Ramos (cell line): ENCODE measurements around the gene C22orf23.
"Not testable (repeated sequence)": the region's sequence is repeated elsewhere in the genome, so short reads cannot be mapped to it uniquely, and the experiment has no call there.

Experiments
- in situ Hi-C: fragments of 300-500 bp; cut with MboI; formaldehyde crosslinking; loops from one replicate; pipeline ENCODE4 v1.14.3; 2022; ENCODE audit warnings: low sequenced_read_pairs; ENCODE audit not compliant: unreplicated experiment

Gene C22orf23

DNA sequence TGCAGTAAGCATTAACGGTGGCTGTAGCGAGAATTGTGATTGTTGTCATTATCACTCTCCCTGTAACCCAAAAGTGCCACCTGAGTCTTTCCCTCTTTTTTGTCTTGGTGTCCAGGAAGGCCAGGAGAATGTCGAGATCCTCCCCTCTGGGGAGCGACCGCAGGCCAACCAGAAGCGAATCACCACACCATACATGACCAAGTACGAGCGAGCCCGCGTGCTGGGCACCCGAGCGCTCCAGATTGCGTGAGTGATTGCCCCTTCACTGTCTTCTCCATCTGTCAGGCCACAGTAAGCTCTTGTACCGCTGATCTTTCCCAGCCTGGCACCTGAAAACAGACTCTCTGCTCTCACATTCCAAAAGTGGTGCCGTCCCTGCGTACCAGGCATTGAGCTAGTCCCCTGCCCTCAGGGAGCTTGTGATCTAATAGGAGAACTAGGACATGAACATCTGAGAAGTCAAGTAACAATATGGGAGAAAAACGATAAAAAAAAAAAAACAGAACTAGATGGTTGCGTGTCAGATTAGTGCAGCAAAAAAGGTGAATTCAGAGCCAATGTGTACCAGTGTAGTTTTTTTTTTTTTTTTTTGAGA lies 5.9 kb upstream of the C22orf23 start:
- in situ Hi-C loops, result no loop called here

DNA sequence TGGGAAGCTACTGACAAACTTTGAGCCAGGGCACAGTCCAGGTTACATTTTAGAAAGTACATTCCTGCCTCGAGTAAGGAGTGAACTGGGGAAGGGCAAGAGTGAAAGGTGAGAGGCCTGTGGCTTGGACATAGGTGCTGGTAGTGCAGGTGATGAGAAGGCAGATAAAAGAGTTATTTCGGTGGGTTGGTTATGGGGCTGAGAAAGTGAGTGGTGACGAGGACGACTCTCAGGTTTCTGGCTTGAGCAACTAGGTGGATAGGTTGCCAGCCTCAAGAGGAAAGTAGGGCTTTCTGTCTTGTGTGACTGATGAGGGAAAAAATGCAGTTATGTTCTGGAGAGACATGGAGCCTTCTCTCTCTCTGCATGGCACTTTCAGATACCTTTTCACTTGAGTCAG lies 3.8 kb upstream of the C22orf23 start:
- in situ Hi-C loops, result no loop called here

DNA sequence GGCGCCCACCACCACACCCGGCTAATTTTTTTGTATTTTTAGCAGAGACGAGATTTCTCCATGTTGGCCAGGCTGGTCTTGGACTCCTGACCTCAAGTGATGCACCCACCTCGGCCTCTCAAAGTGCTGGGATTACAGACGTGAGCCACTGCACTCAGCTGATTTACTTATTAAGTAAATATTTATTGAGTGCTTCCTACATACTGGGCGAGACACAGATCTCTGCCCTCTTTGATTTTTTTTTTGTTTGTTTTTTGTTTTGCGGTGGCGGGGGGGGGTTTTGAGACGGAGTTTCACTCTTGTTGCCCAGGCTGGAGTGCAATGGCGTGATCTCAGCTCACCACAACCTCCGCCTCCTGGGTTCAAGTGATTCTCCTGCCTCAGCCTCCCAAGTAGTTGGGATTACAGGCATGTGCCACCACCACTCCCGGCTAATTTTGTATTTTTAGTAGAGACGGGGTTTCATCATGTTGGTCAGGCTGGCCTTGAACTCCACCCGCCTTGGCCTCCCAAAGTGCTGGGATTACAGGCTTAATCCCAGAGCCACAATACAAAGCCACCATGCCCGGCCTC lies 2.5 kb upstream of the C22orf23 start:
- in situ Hi-C loops, result not testable (repeated sequence)

DNA sequence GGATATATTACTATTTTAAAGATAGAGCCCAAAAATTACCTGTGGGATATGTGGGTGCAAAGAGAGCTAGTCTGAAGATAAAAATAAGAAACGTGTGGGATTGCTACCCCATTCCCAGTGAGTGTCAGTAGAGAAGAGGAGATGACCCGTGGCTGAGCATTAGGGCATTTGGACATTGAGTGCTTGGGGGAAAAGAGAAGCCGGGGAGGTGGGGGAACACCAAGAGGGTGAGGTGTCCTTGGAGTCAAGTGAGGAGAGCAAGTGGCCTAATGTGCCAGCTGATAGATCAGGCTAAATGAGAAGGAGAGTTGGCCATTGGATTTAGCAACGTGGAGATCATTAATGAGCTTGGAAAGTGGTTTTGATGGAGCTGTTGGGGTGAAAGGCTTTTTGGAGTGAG lies 1.3 kb upstream of the C22orf23 start:
- in situ Hi-C loops, result no loop called here

DNA sequence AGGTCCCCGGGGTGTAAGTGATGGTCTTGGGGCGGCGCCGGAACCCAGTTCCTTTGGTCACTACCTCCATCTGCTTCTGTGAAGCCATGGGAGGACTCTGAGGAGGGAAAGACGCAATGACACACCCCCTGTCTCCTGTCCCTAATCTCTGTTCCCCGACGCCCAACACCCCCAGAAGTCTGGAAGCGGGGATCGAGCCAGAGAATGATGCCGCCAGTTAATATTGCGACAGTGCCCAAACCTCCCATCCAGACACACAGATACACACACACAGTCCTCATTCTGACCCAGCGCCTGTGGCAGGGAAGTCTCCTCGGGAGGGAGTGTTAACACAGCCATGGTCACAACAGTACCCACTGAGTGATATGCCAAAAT lies 352 bp downstream of the C22orf23 start:
- in situ Hi-C loops, result no loop called here

DNA sequence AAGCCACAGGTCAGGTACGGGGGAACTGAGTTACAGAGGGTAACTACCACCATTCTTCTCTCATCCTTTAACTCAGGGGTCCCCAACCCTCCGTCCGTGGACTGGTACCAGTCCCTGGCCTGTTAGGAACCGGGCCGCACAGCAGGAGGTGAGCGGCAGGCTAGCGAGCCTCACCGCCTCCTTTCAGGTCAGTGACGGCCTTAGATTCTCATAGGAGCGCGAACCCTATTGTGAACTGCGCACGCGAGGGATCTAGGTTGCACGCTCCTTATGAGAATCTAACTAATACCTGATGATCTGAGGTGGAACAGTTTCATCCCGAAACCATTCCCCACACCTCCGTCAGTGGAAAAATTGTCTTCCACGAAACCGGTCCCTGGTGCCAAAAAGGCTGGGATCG lies 772 bp downstream of the C22orf23 start:
- in situ Hi-C loops, result not testable (repeated sequence)

DNA sequence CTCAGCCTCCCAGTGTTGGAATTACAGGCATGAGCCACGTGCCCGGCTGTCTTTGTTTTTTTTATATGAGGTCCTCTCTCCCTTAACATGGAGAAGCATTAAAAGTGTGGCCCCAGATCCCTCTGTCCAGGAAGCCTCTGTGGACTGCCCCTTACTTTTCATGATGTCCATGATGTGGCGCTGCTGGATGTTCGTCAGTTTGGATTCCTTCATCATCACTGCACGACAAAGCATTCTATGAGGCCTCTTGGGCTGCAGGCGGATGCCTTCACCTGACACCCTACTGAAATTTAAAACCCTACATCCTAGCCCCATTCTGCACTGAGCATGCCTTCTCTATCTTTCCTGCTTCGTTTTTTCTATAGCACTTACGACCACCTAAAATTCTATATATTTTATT lies 2.1 kb downstream of the C22orf23 start:
- in situ Hi-C loops, result no loop called here

DNA sequence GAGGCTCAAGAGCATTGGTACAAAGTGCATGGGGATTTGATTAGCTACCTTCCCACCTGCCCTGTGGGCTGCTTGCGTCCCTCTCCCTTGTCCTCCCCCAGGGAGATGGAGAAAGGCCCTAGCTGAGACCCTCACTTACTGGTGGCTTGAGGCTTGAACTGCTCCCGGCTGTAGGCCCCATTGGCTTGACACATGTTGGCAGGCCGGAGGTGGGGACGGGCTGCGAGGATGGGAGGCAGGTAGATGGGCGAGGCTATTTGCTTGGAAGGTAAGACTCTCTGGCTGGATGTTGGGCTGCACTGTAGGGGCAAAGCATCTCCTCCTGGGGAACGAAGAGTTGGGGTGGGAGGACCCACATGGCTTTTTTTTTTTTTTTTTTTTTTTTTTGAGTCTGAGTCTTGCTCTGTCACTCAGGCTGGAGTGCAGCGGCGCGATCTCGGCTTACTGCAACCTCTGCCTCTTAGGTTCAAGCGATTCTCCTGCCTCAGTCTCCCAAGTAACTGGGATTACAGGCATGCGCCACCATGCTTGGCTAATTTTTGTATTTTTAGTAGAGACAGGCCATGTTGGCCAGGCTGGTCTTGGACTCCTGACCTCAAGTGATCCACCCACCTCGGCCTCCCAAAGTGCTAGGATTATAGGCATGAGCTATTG lies 6.1 kb downstream of the C22orf23 start:
- in situ Hi-C loops, result not testable (repeated sequence)

DNA sequence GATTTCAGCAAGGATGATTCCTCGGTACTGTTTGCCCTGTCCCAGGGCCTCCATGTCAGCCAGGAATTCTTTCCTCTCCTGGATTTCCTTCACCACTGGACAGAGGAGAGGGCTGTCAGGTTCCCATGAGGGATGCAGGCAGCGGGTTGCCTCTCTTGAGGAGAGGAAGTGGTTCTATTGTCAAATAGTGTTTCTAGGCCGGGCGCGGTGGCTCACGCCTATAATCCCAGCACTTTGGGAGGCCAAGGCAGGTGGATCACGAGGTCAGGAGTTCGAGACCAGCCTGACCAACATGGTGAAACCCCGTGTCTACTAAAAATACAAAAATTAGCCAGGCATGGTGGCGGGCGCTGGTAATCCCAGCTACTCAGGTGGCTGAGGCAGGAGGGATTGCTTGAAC lies 9.0 kb downstream of the C22orf23 start:
- in situ Hi-C loops, result not testable (repeated sequence)

DNA sequence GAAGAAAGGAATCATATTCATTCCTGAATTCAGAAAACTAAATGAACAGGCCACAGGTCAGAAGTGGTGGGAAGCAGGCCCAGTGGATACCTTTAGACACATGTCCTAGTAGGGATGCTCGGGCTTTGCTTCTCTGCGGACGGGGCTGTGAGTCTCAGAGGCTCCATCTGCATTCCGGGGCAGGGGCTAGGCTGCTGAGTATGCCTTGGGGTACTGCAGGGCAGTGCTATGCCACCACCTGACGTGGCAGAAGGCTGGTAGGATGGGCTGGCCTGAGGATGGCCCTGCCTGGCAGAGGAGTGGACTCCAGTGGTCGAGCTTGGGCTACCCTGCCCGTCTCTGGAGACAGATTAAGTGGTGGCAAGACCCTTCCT lies 9.6 kb downstream of the C22orf23 start:
- in situ Hi-C loops, result no loop called here

DNA sequence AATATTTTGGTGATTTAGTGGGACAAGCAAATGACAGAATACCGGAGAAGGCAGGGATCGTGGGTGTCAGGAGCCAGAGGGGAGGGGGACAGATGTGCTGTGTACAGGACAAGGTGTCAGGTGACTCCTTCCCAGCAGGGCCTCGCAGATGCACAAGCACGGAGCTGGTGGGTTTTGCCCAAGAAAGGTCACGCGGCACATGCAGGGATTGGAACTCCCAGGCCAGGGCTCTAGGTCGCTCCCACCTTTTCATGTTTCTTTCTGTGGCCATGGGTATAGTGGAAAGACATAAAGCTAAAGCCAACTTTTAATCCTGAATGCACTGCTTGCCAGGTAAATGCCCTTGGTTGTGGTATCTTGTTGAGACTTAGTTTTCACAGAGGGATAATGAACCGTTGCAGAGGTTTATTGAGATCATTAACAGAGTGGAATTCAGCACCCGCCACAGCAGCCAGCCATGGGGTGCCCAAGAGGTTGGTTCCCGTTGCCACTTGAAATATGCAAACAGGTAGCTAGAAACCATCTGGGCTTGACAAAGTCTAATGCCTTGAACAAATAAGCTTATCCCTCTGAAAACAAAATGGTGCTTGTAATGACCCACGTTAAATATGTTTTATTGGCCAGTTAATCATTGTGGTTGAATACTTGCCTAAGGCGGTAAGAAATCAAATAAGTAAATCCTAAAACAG lies 10.1 kb downstream of the C22orf23 start:
- in situ Hi-C loops, result no loop called here

DNA sequence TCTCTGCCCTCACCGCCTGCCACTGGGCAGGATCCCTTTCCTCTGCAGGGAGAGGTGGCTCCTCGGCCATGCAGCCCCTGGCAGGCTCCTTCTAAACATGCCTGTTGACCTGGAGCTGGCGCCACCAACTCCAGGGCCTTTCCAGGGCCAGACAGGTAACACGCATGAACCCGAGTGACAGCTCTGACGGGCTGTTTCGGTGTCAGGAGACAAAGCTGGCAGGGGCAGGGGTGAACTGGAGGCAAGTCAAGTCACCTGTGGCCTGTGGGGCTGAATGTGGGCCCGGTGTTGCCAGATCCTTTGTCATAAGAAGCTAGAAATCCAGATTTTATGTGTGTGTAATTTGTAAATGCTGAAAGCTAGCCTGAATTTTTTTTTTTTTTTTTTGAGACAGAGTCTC lies 11.3 kb downstream of the C22orf23 start:
- in situ Hi-C loops, result no loop called here

DNA sequence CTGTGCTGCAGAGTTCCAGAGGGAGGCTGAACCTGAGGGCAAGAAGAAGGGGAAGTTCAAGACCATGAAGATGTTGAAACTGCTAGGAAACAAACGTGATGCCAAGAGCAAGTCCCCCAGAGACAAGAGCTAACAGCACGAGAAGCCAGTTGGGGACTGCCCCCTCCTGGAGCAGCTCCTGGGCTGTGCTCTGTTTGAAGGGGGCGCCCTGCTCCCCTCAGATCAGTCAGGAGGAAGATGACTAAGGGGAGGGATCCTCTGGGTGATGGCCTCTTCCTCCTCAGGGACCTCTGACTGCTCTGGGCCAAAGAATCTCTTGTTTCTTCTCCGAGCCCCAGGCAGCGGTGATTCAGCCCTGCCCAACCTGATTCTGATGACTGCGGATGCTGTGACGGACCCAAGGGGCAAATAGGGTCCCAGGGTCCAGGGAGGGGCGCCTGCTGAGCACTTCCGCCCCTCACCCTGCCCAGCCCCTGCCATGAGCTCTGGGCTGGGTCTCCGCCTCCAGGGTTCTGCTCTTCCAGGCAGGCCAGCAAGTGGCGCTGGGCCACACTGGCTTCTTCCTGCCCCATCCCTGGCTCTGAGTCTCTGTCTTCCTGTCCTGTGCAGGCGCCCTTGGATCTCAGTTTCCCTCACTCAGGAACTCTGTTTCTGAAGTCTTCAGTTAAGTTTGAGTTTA lies 12.6 kb downstream of the C22orf23 start:
- in situ Hi-C loops, result no loop called here

DNA sequence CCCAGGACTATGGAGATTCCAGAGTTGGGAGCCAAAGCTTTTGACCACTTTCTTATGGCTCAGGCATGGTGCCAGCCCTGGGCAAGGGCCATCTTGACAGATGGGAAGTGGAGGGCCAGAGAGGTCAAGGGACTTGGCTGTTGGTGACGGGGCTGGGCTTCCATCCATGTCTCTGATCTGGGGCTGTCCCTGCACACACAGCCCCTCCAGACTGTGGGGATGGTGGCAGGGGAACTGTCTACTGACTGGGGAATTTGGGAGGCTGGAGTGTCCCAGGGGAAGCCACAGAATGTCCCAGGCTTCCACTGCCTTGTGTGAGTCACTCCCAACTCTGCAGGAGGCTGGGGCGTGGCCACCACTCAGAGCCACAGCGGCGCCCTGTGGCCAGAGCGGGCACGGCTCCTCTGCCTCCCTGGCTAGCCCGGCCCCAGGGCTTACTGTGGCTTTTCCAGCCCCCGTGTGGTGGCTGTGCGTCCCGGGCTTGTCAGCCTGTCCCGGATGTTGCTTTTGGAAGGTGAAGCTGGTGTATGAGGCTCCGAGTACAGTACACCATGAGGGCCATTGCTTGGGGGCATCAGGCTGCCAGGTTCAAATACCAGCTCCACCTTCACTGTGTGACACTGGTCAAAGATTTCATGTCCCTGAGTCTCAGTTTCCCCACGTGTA lies 19.6 kb downstream of the C22orf23 start:
- in situ Hi-C loops, result no loop called here

DNA sequence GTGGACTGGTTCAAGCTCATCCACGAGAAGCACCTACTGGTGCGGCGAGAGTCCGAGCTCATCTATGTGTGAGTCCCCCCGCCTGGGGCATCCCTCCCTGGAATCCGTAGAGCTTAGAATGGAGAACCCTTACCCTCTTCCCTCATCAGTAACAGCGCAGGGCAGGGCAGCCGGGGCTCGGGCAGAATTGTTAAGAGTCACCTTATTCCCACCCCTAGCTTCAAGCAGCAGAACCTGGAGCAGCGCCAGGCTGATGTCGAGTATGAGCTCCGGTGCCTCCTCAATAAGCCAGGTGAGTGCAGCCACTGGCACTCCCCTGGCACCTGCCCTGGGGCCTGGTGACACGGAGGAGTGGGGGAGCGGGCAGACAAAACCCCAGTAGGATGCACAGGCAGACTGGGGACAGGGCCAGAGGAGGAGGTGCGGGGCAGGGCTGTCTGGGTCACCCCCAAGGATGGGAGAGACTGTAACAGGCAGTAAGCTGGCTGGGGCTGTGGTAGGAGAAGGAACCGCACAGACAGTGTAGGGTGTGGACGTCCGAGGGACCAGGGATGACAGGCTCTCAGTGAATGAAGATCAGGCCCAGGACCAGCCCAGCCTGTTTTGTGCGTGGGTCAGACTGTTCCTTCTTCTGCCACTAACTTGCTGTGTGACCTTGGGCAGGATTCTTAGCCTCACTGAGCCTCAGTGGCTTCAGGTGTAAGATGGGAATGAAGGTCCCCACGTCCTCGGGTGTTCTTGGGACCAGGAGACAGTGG lies 20.4 kb downstream of the C22orf23 start:
- in situ Hi-C loops, result no loop called here

DNA sequence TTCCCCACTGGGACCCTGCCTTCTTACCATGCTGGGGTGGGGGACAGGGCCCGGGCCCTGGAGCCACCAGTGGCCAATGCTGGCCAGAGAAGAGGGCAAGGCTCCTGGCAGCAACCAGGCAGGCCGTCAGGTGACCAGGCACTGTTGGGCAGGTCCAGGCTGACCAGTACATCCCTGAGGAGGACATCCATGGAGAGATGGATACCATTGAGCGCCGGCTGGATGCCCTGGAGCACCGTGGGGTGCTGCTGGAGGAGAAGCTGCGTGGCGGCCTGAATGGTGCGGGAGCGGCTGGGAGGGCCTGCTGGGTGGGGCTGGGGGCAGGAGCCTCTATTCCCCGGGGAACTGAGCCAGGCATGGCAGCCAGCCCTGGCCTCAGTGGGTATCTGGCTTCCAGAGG lies 21.0 kb downstream of the C22orf23 start:
- in situ Hi-C loops, result no loop called here

DNA sequence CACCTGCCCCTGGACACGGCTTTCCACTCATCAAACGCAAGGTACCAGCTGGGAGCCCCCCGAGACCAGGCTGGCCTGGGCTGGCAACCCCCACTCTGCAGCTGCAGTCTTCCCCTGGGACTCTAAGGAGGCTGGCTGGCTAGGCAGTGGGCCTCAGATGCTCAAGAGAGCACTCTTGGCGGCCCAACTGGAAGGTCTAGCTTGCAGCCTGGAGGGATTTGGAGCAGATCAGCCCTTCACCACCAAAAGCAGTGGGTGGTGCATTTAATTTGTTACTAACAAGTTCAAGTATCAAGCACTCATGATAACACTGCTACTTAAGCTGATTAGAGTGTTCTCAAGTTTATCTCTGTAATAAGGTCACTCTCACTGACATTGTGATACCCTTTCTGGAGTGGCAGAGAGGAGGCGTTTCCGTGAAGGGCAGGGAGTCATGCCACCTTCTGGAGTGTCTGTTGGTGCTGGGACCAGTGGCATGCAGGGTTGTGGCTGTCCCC lies 21.5 kb downstream of the C22orf23 start:
- in situ Hi-C loops, result no loop called here

DNA sequence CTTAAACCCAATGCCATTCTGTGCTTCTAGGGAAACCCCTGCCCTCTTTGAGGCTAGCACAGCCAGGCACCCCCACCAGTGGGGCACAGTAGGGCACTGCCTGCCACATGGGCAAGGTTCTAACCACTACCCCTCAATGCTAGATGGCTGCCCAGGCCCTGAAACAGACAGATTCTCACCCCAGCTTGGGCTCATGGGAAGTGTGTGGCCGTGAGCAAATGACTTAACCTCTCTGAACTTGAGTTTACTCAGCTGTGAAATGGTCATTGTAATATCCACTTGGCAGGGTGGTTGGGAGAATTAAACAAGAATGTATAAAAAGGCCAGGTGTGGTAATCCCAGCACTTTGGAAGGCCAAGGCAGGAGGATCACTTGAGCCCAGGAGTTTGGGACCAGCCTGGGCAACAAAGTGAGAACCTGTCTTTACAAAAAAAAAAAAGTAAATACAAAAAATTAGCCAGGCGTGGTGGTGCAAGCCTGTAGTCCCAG lies 22.4 kb downstream of the C22orf23 start:
- in situ Hi-C loops, result no loop called here

DNA sequence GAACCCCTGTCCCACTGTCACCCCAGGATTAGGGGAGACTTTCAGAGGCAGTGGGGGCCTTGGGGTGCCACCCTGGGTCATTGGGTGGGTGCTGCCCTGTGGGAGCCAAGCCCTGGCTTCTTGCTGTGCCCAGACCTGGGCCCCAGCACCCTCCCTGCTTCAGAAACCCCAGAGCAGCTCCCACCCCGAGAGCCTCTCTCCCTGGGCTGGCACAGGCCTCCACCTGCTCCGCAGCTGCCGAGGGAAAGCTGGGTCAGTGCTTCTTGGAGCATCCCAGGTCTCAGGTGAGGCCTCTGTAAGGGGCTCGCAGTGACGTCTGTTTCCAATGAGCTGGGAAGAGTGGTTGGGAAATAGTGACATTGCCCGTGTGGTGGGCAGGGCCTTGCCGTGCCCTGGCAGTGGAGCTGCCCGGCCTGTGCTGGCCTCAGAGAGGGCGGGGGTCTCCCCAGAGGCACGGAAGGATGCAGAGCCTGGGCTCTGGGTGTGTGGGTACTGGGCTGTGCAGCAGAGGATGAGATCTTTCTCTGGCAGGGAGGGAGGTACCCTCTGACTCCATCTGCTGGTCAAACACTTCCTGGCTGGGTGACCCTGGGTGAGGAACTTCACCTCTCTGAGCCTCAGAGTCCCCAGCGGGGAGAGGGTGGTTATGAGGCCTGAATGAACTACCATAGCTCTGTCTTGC lies 23.0 kb downstream of the C22orf23 start:
- in situ Hi-C loops, result no loop called here
